ENCODE results near the gene MARK3. TPM values are rescaled to one million over a fixed set of nuclear protein-coding genes. Genes with fewer than 3 reads are reported as not detected.

MARK3 gene
- total and polyA plus RNA-seq, 2 donors, result 44.4 to 130 TPM

DNA sequence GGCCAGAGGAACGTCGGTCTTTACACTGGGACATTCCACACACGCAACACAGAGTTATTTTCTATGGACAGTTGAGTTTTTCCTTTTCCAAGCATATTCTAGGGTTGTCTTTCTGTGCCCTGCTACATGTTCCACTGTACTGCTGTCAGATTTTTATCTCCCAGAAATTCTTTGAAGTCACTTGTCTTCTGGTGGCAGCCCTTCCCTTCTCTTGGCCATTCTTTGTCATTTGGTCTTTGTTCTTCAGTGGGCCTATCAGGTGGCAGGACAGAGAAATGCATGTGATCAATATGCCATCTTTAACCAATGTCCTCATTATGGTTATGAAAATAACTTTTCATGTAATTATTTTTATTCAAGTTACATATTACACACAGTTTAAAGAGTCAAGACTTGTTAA lies 36.3 kb downstream of the MARK3 start:
- peaks cover 4% of the 10 kb centered on the region for H3K36me3 ChIP-seq (ENCODE audit: insufficient read depth)
- H3K27ac ChIP-seq (ENCODE audit: low read depth), result no peak overlapping the region
- no peaks in the 10 kb centered on the region for H3K4me1 ChIP-seq (ENCODE audit: insufficient read depth)
- no peak for DNase-seq (ENCODE audit: extremely low spot score)
- H3K4me3 ChIP-seq (ENCODE audit: low read depth, low read length), result no peak overlapping the region
- 91% methylated on average over 3 of the region's 3 CpGs for WGBS

DNA sequence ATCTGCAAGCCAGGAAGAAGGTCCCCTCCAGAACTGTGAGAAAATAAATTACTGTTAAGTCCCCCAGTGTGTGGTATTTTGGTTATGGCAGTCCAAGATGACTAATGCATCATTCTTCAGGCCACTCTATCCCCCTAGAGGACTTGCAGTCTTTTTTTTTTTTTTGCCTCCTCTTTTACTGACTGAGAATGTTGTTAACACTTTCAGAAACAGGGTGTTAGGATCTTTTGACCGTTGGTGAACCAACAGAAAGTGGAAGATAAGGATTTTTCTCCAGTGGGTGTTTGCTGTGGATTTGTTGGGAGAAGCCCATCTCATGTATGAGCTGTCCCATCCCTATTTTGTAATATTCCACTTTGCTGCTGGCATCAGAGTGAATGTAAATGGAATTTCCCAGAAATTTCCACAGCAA lies 37.8 kb downstream of the MARK3 start:
- WGBS, result 89% methylated on average over 1 of the region's 1 CpG
- H3K4me1 ChIP-seq (ENCODE audit: insufficient read depth), result no peaks in the 10 kb centered on the region
- H3K4me3 ChIP-seq (ENCODE audit: low read depth, low read length), result no peak overlapping the region
- no peak for DNase-seq (ENCODE audit: extremely low spot score)
- H3K27ac ChIP-seq (ENCODE audit: low read depth), result no peak overlapping the region
- H3K36me3 ChIP-seq (ENCODE audit: insufficient read depth), result peaks cover 4% of the 10 kb centered on the region

DNA sequence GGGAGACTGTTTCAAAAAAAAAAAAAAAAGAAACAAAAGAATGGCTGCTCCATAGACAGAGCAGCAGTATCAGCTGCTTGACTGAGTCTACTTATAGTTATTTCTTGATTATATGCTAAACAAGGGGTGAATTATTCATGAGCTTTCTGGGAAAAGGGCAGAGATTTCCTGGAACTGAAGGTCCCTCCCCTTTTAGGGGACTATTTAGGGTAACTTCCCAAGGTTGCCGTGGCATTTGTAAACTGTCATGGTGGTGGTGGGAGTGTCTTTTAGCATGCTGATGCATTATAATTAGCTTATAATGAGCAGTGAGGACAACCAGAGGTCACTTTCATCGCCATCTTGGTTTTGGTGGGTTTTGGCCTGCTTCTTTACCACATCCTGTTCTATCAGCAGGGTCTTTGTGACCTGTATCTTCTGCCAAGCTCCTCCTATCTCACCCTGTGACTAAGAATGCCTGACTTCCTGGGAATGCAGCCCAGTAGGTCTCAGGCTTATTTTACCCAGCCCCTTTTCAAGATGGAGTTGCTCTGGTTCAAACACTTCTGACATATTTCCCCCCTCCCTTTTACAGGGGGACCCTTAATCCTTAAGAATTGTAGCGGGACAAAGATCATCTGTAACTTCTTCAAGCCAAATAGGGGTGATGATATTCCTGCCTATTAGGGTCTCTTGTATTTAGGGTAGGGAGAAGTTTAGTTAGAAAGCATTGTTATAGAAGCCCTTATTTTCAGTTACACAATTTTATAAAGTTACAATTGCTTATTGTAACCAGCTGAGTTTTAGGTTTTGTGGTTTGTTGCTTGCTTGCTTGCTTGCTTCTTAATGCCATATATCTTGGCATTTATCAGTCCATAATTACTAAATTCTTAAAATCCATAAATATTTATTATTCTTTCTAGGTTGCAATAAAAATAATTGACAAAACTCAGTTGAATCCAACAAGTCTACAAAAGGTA lies 42.5 kb downstream of the MARK3 start:
- H3K4me3 ChIP-seq (ENCODE audit: low read depth, low read length), result no peak overlapping the region
- 56% methylated on average over 3 of the region's 3 CpGs for WGBS
- DNase-seq (ENCODE audit: extremely low spot score), result no peak
- H3K27ac ChIP-seq (ENCODE audit: low read depth), result no peak overlapping the region
- no peaks in the 10 kb centered on the region for H3K36me3 ChIP-seq (ENCODE audit: insufficient read depth)
- peaks cover 1% of the 10 kb centered on the region for H3K4me1 ChIP-seq (ENCODE audit: insufficient read depth)

DNA sequence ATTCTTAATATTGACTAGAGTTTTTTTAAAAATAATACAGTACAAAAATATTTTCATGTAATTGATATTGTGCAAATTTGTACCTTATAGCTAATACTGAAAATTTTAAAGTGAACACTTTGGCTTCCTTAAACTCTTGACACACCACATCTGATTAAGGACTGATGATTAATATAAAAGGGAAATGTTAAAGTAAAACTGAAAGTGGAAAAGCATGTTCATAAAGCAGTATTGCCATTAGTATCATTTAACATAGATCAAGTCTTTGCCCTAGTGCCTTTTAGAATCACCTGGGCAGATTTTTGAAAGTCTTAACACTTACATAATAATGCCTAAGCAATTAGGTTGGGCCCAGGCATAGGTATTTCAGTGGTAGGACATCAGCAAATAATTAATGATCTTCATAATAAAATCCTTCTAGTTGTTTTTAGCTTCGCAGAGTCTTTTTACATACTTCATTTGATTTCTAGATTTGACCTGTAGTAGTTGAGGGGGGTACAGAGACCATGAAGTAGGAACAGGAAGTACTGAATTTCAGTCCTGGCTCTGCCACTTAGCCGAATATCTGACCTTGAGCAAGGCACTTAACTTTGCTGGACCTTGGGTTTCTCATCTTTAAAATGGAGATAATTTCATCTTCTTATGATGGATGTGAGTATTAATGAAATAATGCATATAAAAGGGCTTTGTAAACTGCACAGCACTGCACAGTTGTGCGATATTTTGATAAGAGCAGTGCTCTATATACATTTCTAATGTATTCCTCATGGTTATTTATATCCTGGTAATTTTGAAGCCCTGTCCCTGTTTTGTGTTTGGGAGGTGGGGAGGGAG lies 43.7 kb downstream of the MARK3 start:
- H3K4me1 ChIP-seq (ENCODE audit: insufficient read depth), result peaks cover 1% of the 10 kb centered on the region
- no peaks in the 10 kb centered on the region for H3K36me3 ChIP-seq (ENCODE audit: insufficient read depth)
- H3K27ac ChIP-seq (ENCODE audit: low read depth), result peak overlapping the region; percentile 10
- H3K4me3 ChIP-seq (ENCODE audit: low read depth, low read length), result no peak overlapping the region
- DNase-seq (ENCODE audit: extremely low spot score), result no peak
- WGBS, result 76% methylated on average over 3 of the region's 3 CpGs

DNA sequence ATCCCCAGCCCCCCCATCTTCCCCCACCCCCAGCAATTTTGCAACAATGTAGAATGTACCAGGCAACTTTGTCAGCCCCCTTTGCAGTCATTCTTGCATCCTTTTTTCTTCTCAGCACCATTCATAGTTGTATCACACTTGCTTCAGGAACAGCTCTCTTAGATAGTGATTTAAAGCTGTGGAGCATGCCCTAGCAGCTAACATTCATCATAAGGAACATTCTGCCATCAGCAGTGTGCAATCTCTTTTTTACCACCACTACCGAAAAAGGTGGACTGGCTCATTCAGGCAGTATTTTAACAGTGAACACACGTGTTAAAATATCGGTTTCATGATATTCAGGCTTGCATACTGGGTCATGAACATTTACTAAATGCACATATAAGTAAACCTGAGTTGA lies 45.1 kb downstream of the MARK3 start:
- no peak overlapping the region for H3K27ac ChIP-seq (ENCODE audit: low read depth)
- H3K36me3 ChIP-seq (ENCODE audit: insufficient read depth), result no peaks in the 10 kb centered on the region
- no peak overlapping the region for H3K4me3 ChIP-seq (ENCODE audit: low read depth, low read length)
- 85% methylated on average over 3 of the region's 3 CpGs for WGBS
- DNase-seq (ENCODE audit: extremely low spot score), result no peak
- H3K4me1 ChIP-seq (ENCODE audit: insufficient read depth), result peaks cover 1% of the 10 kb centered on the region

DNA sequence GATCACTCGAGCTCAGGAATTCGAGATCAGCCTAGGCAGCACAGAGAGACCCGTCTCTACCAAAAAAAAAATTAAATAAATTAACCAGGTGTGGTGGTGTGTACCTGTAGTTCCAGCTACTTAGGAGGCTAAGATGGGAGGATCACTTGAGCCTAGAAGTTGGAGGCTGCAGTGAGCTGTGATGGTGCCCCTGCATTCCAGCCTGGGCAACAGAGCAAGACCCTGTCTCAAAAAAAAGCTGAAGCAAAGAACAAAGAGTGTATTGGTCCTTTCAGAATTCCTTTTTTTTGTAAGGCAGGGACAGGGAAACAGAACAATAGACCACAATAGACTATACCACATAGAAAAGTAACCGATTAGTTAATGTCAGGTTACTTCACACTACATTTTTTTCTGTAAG lies 47.4 kb downstream of the MARK3 start:
- DNase-seq (ENCODE audit: extremely low spot score), result no peak
- Histone ChIP-seq H3K27ac (ENCODE audit: low read depth) (no peak overlapping the region), H3K4me3 (ENCODE audit: low read depth, low read length) (no peak overlapping the region), H3K4me1 (ENCODE audit: insufficient read depth) (peaks cover 1% of the 10 kb centered on the region), H3K36me3 (ENCODE audit: insufficient read depth) (no peaks in the 10 kb centered on the region)
- 93% methylated on average over 4 of the region's 4 CpGs for WGBS

DNA sequence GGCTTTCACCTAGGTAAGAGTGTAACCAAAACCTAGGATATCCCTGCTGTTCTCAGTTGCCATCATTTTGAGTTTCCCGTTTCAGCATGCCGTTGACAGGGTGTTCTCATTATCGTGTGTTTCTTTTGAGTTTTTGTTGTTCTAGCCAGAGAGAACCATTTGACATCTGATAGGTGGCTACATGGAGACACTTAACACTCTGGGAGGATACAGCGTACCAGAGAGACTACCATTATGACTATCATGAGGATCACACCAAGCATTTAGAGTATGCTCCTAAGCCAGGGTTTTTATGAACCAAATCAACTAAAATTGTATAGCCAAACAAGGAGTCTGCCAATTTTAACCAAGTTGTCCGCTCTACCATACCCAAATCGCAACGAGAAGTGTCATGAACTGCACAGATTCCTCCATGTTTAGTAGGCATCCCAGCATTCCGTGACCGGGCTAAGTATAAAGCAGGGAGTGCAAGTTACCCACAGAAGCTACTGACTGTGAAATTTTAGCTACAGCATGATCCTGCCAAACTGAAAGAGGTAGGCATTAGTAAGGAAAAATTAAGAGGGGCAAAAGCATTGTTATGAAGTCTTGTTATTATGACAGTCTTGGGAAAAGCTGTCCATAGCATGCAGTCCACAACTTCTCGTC lies 48.8 kb downstream of the MARK3 start:
- no peak overlapping the region for H3K4me3 ChIP-seq (ENCODE audit: low read depth, low read length)
- no peak overlapping the region for H3K27ac ChIP-seq (ENCODE audit: low read depth)
- DNase-seq (ENCODE audit: extremely low spot score), result no peak
- H3K4me1 ChIP-seq (ENCODE audit: insufficient read depth), result peaks cover 1% of the 10 kb centered on the region
- 87% methylated on average over 10 of the region's 10 CpGs for WGBS
- H3K36me3 ChIP-seq (ENCODE audit: insufficient read depth), result no peaks in the 10 kb centered on the region

DNA sequence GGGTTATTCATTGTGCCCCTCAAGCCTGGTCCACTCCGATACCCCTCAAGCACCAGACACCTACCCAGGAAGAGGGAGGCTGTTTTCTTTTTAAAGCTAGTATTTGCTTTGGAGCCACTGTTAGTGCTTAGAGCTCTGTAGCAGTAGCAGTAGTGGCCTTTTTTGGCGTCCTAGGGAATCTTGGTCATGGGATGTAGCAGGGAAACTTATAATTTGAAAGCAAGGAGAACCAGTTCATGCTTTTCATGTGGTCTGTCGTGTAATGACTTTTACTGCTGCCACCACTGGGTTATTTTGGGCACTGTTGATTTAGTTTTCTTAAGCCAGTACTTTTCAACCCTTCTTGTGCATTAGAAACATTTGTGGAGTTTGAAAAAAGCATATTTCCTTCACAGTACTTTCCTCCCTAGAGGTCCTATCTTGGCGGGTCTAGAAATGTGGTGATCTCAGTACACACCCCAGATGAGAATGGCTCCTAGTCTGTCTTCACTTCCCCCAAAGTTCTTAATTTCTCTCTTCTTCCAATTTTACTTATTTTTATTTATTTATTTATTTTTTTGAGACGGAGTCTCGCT lies 49.7 kb downstream of the MARK3 start:
- no peak overlapping the region for H3K27ac ChIP-seq (ENCODE audit: low read depth)
- no peak overlapping the region for H3K4me3 ChIP-seq (ENCODE audit: low read depth, low read length)
- DNase-seq (ENCODE audit: extremely low spot score), result no peak
- WGBS, result 80% methylated on average over 6 of the region's 6 CpGs
- H3K36me3 ChIP-seq (ENCODE audit: insufficient read depth), result no peaks in the 10 kb centered on the region
- H3K4me1 ChIP-seq (ENCODE audit: insufficient read depth), result peaks cover 1% of the 10 kb centered on the region

DNA sequence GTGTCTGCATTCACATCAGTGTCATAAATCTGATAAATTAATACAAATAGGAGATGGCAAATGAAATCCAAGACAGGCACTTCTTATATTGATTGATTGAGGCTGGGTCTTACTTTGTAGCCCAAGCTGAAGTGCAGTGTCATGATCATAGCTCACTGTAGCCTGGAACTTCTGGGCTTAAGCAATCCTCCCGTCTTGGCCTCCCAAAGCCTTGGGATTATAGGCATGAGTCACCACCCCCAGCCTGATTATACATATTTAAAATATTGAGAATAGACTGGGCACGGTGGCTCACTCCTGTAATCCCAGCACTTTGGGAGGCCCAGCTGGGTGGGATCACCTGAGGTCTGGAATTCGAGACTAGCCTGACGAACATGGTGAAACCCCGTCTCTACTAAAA lies 51.3 kb downstream of the MARK3 start:
- no peak for DNase-seq (ENCODE audit: extremely low spot score)
- Histone ChIP-seq H3K4me1 (ENCODE audit: insufficient read depth) (no peaks in the 10 kb centered on the region), H3K27ac (ENCODE audit: low read depth) (no peak overlapping the region), H3K4me3 (ENCODE audit: low read depth, low read length) (no peak overlapping the region), H3K36me3 (ENCODE audit: insufficient read depth) (no peaks in the 10 kb centered on the region)
- 79% methylated on average over 5 of the region's 5 CpGs for WGBS

DNA sequence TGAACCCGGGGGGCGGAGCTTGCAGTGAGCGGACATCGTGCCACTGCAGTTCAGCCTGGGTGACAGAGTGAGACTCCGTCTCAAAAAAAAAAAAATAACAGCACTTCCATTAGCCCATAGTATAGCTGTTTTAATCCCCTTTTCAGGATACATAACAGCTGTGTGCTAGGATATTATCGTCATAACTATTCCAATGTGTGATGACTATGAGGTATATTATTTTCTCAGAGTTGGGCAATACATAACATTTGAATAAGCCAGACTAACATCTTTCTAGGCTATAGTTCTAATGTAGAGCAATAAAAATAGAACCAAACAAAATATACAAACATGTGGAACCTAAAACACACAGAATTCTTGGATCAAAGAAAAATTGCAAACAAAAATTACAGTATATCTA lies 57.1 kb downstream of the MARK3 start:
- 86% methylated on average over 6 of the region's 6 CpGs for WGBS
- no peak overlapping the region for H3K27ac ChIP-seq (ENCODE audit: low read depth)

DNA sequence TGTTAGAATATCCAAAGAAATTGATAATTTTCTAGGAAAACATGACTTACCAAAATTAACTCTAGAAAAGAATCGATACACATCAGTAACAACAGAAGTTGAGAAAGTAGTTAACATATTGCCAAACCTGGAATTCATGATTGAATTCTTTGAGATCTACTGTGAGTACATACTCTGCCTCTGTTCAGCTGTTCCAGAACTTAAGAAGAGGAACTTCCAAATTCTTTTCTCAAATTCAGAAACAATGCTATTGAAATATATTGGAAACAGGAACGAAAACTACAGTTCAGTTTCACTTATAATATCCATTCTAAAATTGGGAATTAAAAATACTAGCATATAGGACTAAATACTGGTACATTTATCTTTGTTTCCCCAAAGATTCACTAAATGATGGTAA lies 57.9 kb downstream of the MARK3 start:
- no peak overlapping the region for H3K4me3 ChIP-seq (ENCODE audit: low read depth, low read length)
- H3K4me1 ChIP-seq (ENCODE audit: insufficient read depth), result peaks cover under 1% of the 10 kb centered on the region
- DNase-seq (ENCODE audit: extremely low spot score), result no peak
- H3K27ac ChIP-seq (ENCODE audit: low read depth), result no peak overlapping the region
- 95% methylated on average over 2 of the region's 2 CpGs for WGBS
- no peaks in the 10 kb centered on the region for H3K36me3 ChIP-seq (ENCODE audit: insufficient read depth)

More for the DNA sequence above, 57.1 kb downstream of the MARK3 start:
- Histone ChIP-seq H3K4me3 (ENCODE audit: low read depth, low read length) (no peak overlapping the region), H3K4me1 (ENCODE audit: insufficient read depth) (no peaks in the 10 kb centered on the region), H3K36me3 (ENCODE audit: insufficient read depth) (no peaks in the 10 kb centered on the region)
- no peak for DNase-seq (ENCODE audit: extremely low spot score)

DNA sequence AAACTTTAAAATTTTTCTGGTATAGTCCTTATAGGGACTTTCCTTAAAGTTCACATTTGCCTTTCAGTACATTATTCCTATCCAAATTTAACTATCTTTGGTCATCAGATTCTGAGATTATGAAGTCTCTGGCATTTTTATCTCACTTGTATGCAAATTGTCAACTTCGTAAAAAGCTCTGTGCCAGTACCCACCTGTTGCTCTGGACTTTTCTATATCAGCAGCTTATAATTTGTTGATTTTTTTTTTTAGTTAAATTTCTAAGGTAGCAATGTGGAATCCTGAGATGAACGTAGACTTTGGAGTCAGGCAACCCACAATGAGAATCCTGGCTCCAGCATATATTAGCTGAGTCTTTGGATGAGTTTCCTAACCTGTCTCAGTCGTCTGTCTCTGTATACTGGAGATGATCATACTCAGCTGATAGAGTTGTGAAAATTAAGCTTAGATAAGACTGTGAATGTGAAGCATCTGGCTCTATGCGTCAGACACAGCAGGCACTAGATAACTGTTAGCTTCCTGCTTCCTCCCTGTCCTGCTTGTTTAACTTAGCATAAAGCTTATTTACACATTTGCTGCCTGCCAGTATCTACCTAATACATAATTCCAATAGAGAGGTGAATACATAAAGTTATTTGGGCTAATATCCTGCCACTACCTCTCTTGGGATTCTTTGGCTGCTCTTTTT lies 59.8 kb downstream of the MARK3 start:
- no peak for DNase-seq (ENCODE audit: extremely low spot score)
- 40% methylated on average over 4 of the region's 4 CpGs for WGBS
- Histone ChIP-seq H3K36me3 (ENCODE audit: insufficient read depth) (no peaks in the 10 kb centered on the region), H3K4me3 (ENCODE audit: low read depth, low read length) (no peak overlapping the region), H3K27ac (ENCODE audit: low read depth) (no peak overlapping the region), H3K4me1 (ENCODE audit: insufficient read depth) (peaks cover 2% of the 10 kb centered on the region)

DNA sequence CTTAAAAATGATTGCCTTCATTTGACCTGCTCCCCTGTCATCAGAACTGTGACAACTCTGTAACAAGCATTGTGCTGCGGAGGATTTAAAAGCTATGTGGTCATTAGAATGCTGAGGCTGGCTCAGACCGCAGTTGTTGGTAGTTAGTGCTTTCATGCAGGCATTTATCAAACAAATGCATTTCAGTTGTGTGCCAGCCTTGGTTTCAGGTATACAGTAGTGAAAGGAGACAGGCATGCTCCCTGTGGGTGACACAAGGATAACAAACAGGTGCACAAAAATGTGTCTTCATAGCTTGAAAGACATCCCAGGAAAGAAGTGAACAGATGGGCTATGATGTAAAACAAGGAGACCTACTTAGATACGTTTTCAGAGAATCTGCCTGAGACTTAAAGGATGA lies 60.6 kb downstream of the MARK3 start:
- H3K27ac ChIP-seq (ENCODE audit: low read depth), result no peak overlapping the region
- no peak overlapping the region for H3K4me3 ChIP-seq (ENCODE audit: low read depth, low read length)
- peaks cover 2% of the 10 kb centered on the region for H3K4me1 ChIP-seq (ENCODE audit: insufficient read depth)
- no peaks in the 10 kb centered on the region for H3K36me3 ChIP-seq (ENCODE audit: insufficient read depth)
- 82% methylated on average over 3 of the region's 3 CpGs for WGBS
- DNase-seq (ENCODE audit: extremely low spot score), result no peak
